LNCaP clone FGC (cell line): ENCODE data around the gene EXOC4.

Experiments used
- DNase-seq: peaks from one replicate; pipeline ENCODE4 v3.0.0-alpha.2; 2011; ENCODE audit warnings: low read depth
- H3K4me3 ChIP-seq: 2 replicates; pipeline ENCODE4 v1.5.1; 2011; ENCODE audit warnings: mild to moderate bottlenecking, low read depth, low read length, control low read depth
- TF ChIP-seq, protein P1 (sequence below): IDR thresholded peaks from 2 replicates; pipeline ENCODE4 v1.5.1; 2012; ENCODE audit warnings: mild to moderate bottlenecking; ENCODE audit not compliant: control insufficient read depth, insufficient read depth; ENCODE audit errors: extremely low read depth

The EXOC4 gene

DNA sequence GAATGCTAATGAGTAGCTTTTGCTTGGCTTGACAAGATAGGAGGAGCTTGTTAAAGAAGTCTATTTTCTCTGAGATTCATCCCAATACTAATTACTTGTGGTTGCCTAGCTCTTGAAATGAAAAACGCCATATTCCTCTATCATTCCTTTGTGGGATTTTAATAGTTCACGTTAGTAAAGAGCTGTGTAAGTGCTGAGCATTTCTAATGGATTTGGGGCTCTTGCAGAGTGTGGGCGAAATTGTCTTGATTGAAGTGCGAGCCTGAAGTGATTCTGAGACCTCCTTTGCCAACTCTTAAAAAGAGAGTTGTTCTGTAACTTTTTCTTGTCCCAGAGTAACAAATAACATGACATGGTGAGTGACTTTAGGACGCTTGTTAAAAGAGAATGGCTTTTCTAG, 45.2 kb downstream of the EXOC4 start:
- DNase-seq: no peak
- TF ChIP-seq, protein P1, sequence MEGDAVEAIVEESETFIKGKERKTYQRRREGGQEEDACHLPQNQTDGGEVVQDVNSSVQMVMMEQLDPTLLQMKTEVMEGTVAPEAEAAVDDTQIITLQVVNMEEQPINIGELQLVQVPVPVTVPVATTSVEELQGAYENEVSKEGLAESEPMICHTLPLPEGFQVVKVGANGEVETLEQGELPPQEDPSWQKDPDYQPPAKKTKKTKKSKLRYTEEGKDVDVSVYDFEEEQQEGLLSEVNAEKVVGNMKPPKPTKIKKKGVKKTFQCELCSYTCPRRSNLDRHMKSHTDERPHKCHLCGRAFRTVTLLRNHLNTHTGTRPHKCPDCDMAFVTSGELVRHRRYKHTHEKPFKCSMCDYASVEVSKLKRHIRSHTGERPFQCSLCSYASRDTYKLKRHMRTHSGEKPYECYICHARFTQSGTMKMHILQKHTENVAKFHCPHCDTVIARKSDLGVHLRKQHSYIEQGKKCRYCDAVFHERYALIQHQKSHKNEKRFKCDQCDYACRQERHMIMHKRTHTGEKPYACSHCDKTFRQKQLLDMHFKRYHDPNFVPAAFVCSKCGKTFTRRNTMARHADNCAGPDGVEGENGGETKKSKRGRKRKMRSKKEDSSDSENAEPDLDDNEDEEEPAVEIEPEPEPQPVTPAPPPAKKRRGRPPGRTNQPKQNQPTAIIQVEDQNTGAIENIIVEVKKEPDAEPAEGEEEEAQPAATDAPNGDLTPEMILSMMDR: no peak
- no peak overlapping the region for H3K4me3 ChIP-seq

GRCh38 chr7:133299676-133300075, 46.8 kb downstream of the EXOC4 start:
- no peak for DNase-seq
- H3K4me3 ChIP-seq: no peak overlapping the region
- TF ChIP-seq, protein P1: no peak

DNA sequence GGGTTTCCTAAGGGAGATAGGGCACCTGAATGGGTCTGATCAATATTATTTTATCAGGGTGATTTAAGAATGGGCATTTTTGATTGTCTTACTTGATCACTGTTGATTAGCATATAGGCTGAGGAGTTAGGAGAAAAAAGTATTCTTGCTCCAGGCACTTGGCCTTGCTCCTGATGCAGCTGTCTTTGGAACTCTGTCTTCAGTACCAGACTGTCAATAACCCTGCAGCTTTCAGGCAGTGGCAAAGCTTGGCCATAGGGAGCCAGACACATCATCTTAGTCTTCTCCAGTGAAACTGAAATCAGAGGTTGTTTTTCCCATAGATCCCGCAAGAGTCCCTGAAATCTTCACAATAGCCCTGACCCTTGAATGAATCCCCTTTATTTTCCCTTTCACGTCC, 47.2 kb downstream of the EXOC4 start:
- no peak overlapping the region for H3K4me3 ChIP-seq
- TF ChIP-seq, protein P1: no peak
- no peak for DNase-seq

GRCh38 chr7:133300811-133301210, 47.9 kb downstream of the EXOC4 start:
- DNase-seq: no peak

DNA sequence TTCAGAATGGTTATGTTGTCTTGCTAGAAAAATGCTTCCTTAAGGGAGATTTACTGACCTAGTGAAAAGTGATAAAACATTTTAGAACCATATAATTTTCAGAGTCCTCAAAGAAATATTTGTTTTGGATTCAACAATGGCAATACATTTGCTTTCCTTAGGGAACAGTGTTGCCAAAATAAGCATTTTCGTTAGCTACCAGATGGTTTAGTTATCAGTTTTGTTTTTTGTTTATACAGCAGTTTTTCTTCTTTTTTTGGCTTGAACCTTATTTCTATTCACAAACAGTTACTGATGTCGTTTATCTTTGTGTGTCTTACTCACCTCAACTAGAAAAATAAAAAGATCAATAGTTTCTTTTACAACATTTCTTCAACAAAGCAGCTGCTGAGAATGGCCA, 48.6 kb downstream of the EXOC4 start:
- DNase-seq: peak; percentile 68
- no peak overlapping the region for H3K4me3 ChIP-seq
- TF ChIP-seq, protein P1: no peak

More at GRCh38 chr7:133300811-133301210, 47.9 kb downstream of the EXOC4 start:
- TF ChIP-seq, protein P1: peak; percentile 22; the same call in 1 of the 2 replicates
- H3K4me3 ChIP-seq: 0 out of 2 replicates have a peak overlapping the region, but pooled peaks have one; percentile 5

GRCh38 chr7:133303372-133303771, 50.5 kb downstream of the EXOC4 start:
- no peak for DNase-seq
- TF ChIP-seq, protein P1: no peak
- H3K4me3 ChIP-seq: no peak overlapping the region

DNA sequence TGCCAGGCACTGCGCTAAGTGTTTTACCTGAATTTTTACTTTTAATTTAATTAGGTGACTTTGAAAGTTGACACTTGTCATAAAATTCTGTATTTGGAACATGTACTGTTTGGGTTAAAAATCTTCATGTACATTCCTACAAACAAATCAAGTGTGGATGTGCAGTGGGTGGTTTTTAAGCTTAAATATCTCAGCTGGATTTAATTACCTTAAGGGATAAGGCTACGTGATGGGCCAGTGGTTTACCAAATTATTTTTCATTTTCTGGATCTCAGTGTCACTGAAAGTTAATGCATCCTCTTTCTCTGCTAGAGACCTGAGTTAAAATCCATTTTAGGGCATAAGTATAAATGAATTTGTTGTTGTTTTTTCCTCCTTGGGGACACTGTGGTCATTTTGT, 51.1 kb downstream of the EXOC4 start:
- no peak overlapping the region for H3K4me3 ChIP-seq
- TF ChIP-seq, protein P1: no peak
- no peak for DNase-seq
